Hepatic stellate cell (primary cell): Measurements from ENCODE around the gene HDAC5.

Experiments
- DNase-seq: peaks from one replicate; pipeline ENCODE4 v3.0.0; 2011; ENCODE audit warnings: low spot score

HDAC5 gene

GRCh38 chr17:44086364-44087311, 36.8 kb downstream of the HDAC5 start:
- peak; percentile 99 for DNase-seq

GRCh38 chr17:44085908-44086307, 37.5 kb downstream of the HDAC5 start:
- no peak for DNase-seq

- DNase-seq, result no peak
Measured at GRCh38 chr17:44084921-44085320, 38.5 kb downstream of the HDAC5 start.

- DNase-seq, result no peak
Measured at GRCh38 chr17:44084131-44084538, 39.3 kb downstream of the HDAC5 start.

GRCh38 chr17:44083250-44083849, 40.1 kb downstream of the HDAC5 start:
- DNase-seq, result no peak

GRCh38 chr17:44082256-44082927, 41.0 kb downstream of the HDAC5 start:
- DNase-seq, result no peak

- DNase-seq, result no peak
Measured at GRCh38 chr17:44081681-44082080, 41.8 kb downstream of the HDAC5 start.

GRCh38 chr17:44079877-44080821, 43.3 kb downstream of the HDAC5 start:
- DNase-seq, result no peak

GRCh38 chr17:44078412-44078811, 45.0 kb downstream of the HDAC5 start:
- no peak for DNase-seq

- no peak for DNase-seq
Measured at GRCh38 chr17:44077595-44077909, 45.9 kb downstream of the HDAC5 start.

GRCh38 chr17:44076716-44077594, 46.5 kb downstream of the HDAC5 start:
- no peak for DNase-seq

- no peak for DNase-seq
Measured at GRCh38 chr17:44075598-44076293, 47.7 kb downstream of the HDAC5 start.

- DNase-seq, result no peak
Measured at GRCh38 chr17:44074911-44075285, 48.5 kb downstream of the HDAC5 start.

- no peak for DNase-seq
Measured at GRCh38 chr17:44074231-44074910, 49.1 kb downstream of the HDAC5 start.

- no peak for DNase-seq
Measured at GRCh38 chr17:44071772-44072171, 51.7 kb downstream of the HDAC5 start.

GRCh38 chr17:44071198-44071520, 52.3 kb downstream of the HDAC5 start:
- no peak for DNase-seq

- DNase-seq, result peak; percentile 98
Measured at GRCh38 chr17:44070455-44071197, 52.8 kb downstream of the HDAC5 start, which contains the start of gene G6PC3. TSS of gene G6PC3 (plus strand) at chr17:44070735. CDS start at chr17:44070966, 231 bp downstream.

GRCh38 chr17:44069974-44070454, 53.4 kb downstream of the HDAC5 start:
- no peak for DNase-seq

- no peak for DNase-seq
Measured at GRCh38 chr17:44067545-44067940, 55.9 kb downstream of the HDAC5 start.
